IMR-90 (cell line): ENCODE results near the gene JMJD6. TPM values are rescaled to one million over a fixed set of nuclear protein-coding genes. Genes with fewer than 3 reads are reported as not detected.

Experiments used
- ATAC-seq: fragments of 200-7000 bp; cut with Tn5 transposase; 2 replicates; pipeline ENCODE4 v1.9.1; 2020; ENCODE audit warnings: low read depth, mild to moderate bottlenecking, moderate library complexity
- BruUV-seq: library from RNA; stranded (reverse); fragments of 400-500 nt; replicated peaks from 2 replicates; lab custom pipeline; 2021; lab: Mats Ljungman, UMichigan
- CTCF ChIA-PET: fragments of 300-600 bp; formaldehyde crosslinking; extraction: SDS; loops from one replicate; lab custom pipeline; 2021; ENCODE audit warnings: antibody characterized with exemption; lab: Yijun Ruan, JAX
- POLR2A ChIA-PET: fragments of 300-600 bp; sonication (Branson Sonifier 250); formaldehyde crosslinking; loops from one replicate; lab custom pipeline; 2022; ENCODE audit warnings: antibody characterized with exemption; ENCODE audit not compliant: unreplicated experiment; lab: Charles Lee
- DNase-seq: peaks from one replicate; pipeline ENCODE4 v3.0.0; 2013
- H2AFZ ChIP-seq: replicated peaks from 2 replicates; pipeline ENCODE3; 2013; ENCODE audit warnings: low read length, mild to moderate bottlenecking; ENCODE audit not compliant: poor library complexity
- H2AK5ac ChIP-seq: 2 replicates; pipeline ENCODE4 v1.6.1; 2013; ENCODE audit warnings: low read depth, low read length, inconsistent platforms
- H2AK9ac ChIP-seq: replicated peaks from 2 replicates; pipeline ENCODE3; 2013; ENCODE audit warnings: mild to moderate bottlenecking, low read depth, low read length, moderate library complexity; ENCODE audit not compliant: poor library complexity
- H2BK120ac ChIP-seq: 2 replicates; pipeline ENCODE4 v1.6.1; 2013; ENCODE audit warnings: low read depth, low read length, inconsistent platforms
- H2BK15ac ChIP-seq: 3 replicates; pipeline ENCODE4 v1.6.1; 2013; ENCODE audit warnings: low read depth, low read length, inconsistent platforms
- H2BK20ac ChIP-seq: 2 replicates; pipeline ENCODE4 v1.6.1; 2013; ENCODE audit warnings: low read depth, mild to moderate bottlenecking, inconsistent platforms, low read length, moderate library complexity
- H2BK5ac ChIP-seq: 2 replicates; pipeline ENCODE4 v1.6.1; 2013; ENCODE audit warnings: mild to moderate bottlenecking, low read depth, low read length, inconsistent platforms; ENCODE audit not compliant: poor library complexity, severe bottlenecking
- H3K14ac ChIP-seq: replicated peaks from 2 replicates; pipeline ENCODE4 v1.6.1; 2013; ENCODE audit warnings: low read depth, low read length, inconsistent platforms
- H3K18ac ChIP-seq: 2 replicates; pipeline ENCODE4 v1.6.1; 2013; ENCODE audit warnings: low read depth, low read length, control low read depth
- H3K23ac ChIP-seq: 2 replicates; pipeline ENCODE4 v1.6.1; 2013; ENCODE audit warnings: low read depth, low read length, inconsistent platforms
- H3K27ac ChIP-seq: 2 replicates; pipeline ENCODE4 v1.5.1; 2013; ENCODE audit warnings: mild to moderate bottlenecking, control low read depth, low read length; ENCODE audit not compliant: insufficient read depth
- H3K27me3 ChIP-seq: 2 replicates; pipeline ENCODE4 v1.6.1; 2013; ENCODE audit warnings: low read length; ENCODE audit not compliant: control insufficient read depth, insufficient read depth
- H3K36me3 ChIP-seq: 2 replicates; pipeline ENCODE4 v1.6.1; 2013; ENCODE audit warnings: low read length, mixed read lengths; ENCODE audit not compliant: control insufficient read depth, insufficient read depth
- H3K4ac ChIP-seq: 2 replicates; pipeline ENCODE4 v1.6.1; 2013; ENCODE audit warnings: low read depth, low read length, inconsistent platforms
- H3K4me1 ChIP-seq: 2 replicates; pipeline ENCODE4 v1.6.1; 2013; ENCODE audit warnings: low read length, mixed read lengths; ENCODE audit not compliant: control insufficient read depth, insufficient read depth
- H3K4me2 ChIP-seq: 2 replicates; pipeline ENCODE4 v1.6.1; 2013; ENCODE audit warnings: low read depth, mild to moderate bottlenecking, control low read depth, low read length, moderate library complexity
- H3K4me3 ChIP-seq: 2 replicates; pipeline ENCODE4 v1.5.1; 2013; ENCODE audit warnings: low read depth, mild to moderate bottlenecking, control low read depth, low read length, moderate library complexity; ENCODE audit not compliant: insufficient read depth
- H3K56ac ChIP-seq: 2 replicates; pipeline ENCODE4 v1.6.1; 2013; ENCODE audit warnings: low read length, inconsistent platforms; ENCODE audit not compliant: insufficient read depth; ENCODE audit errors: extremely low read depth
- H3K79me1 ChIP-seq, 2 experiments: 2 replicates each; pipeline ENCODE4 v1.6.1; 2013; ENCODE audit warnings: low read length in 2 of 2, inconsistent platforms in 1 of 2, low read depth in 1 of 2
- H3K9ac ChIP-seq: 2 replicates; pipeline ENCODE4 v1.6.1; 2013; ENCODE audit warnings: low read depth, low read length, control low read depth
- H3K9me1 ChIP-seq: 2 replicates; pipeline ENCODE4 v1.6.1; 2013; ENCODE audit warnings: low read length, inconsistent platforms; ENCODE audit not compliant: insufficient read depth
- H3K9me3 ChIP-seq: 2 replicates; pipeline ENCODE4 v1.6.1; 2013; ENCODE audit warnings: low read length; ENCODE audit not compliant: control insufficient read depth, insufficient read depth
- H4K20me1 ChIP-seq: 2 replicates; pipeline ENCODE4 v1.6.1; 2013; ENCODE audit warnings: low read length, inconsistent platforms; ENCODE audit not compliant: insufficient read depth
- H4K5ac ChIP-seq: 2 replicates; pipeline ENCODE4 v1.6.1; 2013; ENCODE audit warnings: mild to moderate bottlenecking, low read depth, low read length, control low read depth
- H4K8ac ChIP-seq, 2 experiments: 2 replicates each; pipeline ENCODE4 v1.6.1; 2013; ENCODE audit warnings: low read depth in 2 of 2, low read length in 2 of 2, control low read depth in 1 of 2, inconsistent platforms in 1 of 2
- H4K91ac ChIP-seq: 2 replicates; pipeline ENCODE4 v1.6.1; 2013; ENCODE audit warnings: low read depth, low read length, inconsistent platforms; ENCODE audit not compliant: insufficient read depth
- BHLHE40 ChIP-seq: fragments of 150-350 bp; IDR thresholded peaks from 2 replicates; pipeline ENCODE4 v1.6.1; 2016; ENCODE audit warnings: mild to moderate bottlenecking, low read depth, low read length
- CEBPB ChIP-seq: IDR thresholded peaks from 2 replicates; pipeline ENCODE4 v1.6.1; 2012; ENCODE audit warnings: low read depth, low read length, improper control_type of control experiment
- CTCF ChIP-seq: conservative IDR thresholded peaks from 2 replicates; pipeline ENCODE4 v1.5.1; 2012; ENCODE audit warnings: mild to moderate bottlenecking, low read depth, low read length, improper control_type of control experiment
- FOS ChIP-seq: fragments of 150-350 bp; IDR thresholded peaks from 2 replicates; pipeline ENCODE4 v1.6.1; 2016; ENCODE audit warnings: low read depth, low read length
- MAFK ChIP-seq: IDR thresholded peaks from 2 replicates; pipeline ENCODE4 v1.6.1; 2012; ENCODE audit warnings: low read depth, low read length, improper control_type of control experiment
- MAZ ChIP-seq: IDR thresholded peaks from 2 replicates; pipeline ENCODE4 v1.6.1; 2012; ENCODE audit warnings: low read depth, mild to moderate bottlenecking, low read length, improper control_type of control experiment, moderate library complexity, borderline replicate concordance
- MXI1 ChIP-seq: IDR thresholded peaks from 2 replicates; pipeline ENCODE4 v1.6.1; 2012; ENCODE audit warnings: low read depth, mild to moderate bottlenecking, low read length, moderate library complexity, borderline replicate concordance
- NFE2L2 ChIP-seq: fragments of 150-350 bp; IDR thresholded peaks from 2 replicates; pipeline ENCODE4 v1.6.1; 2016; ENCODE audit warnings: low read depth, mild to moderate bottlenecking, low read length
- POLR2A ChIP-seq: IDR thresholded peaks from 2 replicates; pipeline ENCODE4 v1.6.1; 2012; ENCODE audit warnings: mild to moderate bottlenecking, low read depth, low read length
- RCOR1 ChIP-seq: IDR thresholded peaks from 2 replicates; pipeline ENCODE4 v1.6.1; 2012; ENCODE audit warnings: mild to moderate bottlenecking, low read length, improper control_type of control experiment; ENCODE audit not compliant: insufficient replicate concordance
- RFX5 ChIP-seq: IDR thresholded peaks from 2 replicates; pipeline ENCODE4 v1.8.0; 2012; ENCODE audit warnings: low read depth, mild to moderate bottlenecking, low read length, moderate library complexity
- WGBS, 2 experiments: methylation state at CpG; one replicate each; pipeline versions ENCODE4 v1.1.5 to v1.1.7; 2013; ENCODE audit warnings: missing lambda C conversion rate in 2 of 2; ENCODE audit not compliant: insufficient read length in 1 of 2; ENCODE audit errors: extremely low coverage in 2 of 2; 5-methylcytosine and 5-hydroxymethylcytosine counted together
- dilution Hi-C: fragments of 300-500 bp; cut with HindIII; formaldehyde crosslinking; loops from one replicate; pipeline ENCODE4 v1.14.3; 2018; ENCODE audit warnings: low sequenced_read_pairs; ENCODE audit not compliant: unreplicated experiment
- in situ Hi-C: fragments of 300-500 bp; cut with MboI; formaldehyde crosslinking; loops from 3 replicates; pipeline ENCODE4 v1.14.3; 2019; ENCODE audit warnings: low sequenced_read_pairs, inconsistent platforms, mixed read lengths
- intact Hi-C: fragments of 100-400 bp; cut with micrococcal nuclease; formaldehyde crosslinking; loops from 2 replicates; pipeline ENCODE4 v1.10.0; 2022
- polyA plus RNA-seq, 3 experiments: library from polyadenylated mRNA; depleted of rRNA; stranded (reverse); fragments of >200 nt; gene quantifications; 2 replicates each; pipeline ENCODE4 v1.2.3, GENCODE V29; 2012; ENCODE audit warnings: low replicate concordance in 1 of 3
- total RNA-seq: library from RNA; depleted of rRNA; stranded (reverse); fragments of >200 nt; gene quantifications from 2 replicates; pipeline ENCODE4 v1.2.3, GENCODE V29; 2012
- TF ChIP-seq, protein P1 (sequence below): fragments of 150-350 bp; IDR thresholded peaks from 2 replicates; pipeline ENCODE4 v1.6.1; 2016; ENCODE audit warnings: low read depth, mild to moderate bottlenecking, low read length, moderate library complexity, borderline replicate concordance
- TF ChIP-seq, protein P2 (sequence below): fragments of 150-350 bp; IDR thresholded peaks from 2 replicates; pipeline ENCODE4 v1.6.1; 2017; ENCODE audit warnings: mild to moderate bottlenecking, antibody characterized with exemption, low read length, low read depth

Gene JMJD6
- total and polyA plus RNA-seq, 2 of the 4 experiments (the other 2 are of a cell fraction), result 24.4 to 33.7 TPM

- no peak overlapping the region for H3K18ac ChIP-seq
- H4K5ac ChIP-seq, result 0 out of 2 replicates have a peak overlapping the region, but pooled peaks have one; percentile 22
- intact Hi-C loops, result loop anchor here (10.0 kb wide), 1 partner anchor 1918 kb away; no protein-coding TSS in a partner anchor
- H3K36me3 ChIP-seq, result peaks cover 43% of the 10 kb centered on the region
- H2AK5ac ChIP-seq, result peak overlapping the region; percentile 51
- no peak for TF ChIP-seq MAZ
- no peak for TF ChIP-seq RCOR1
- no peak for TF ChIP-seq RFX5
- no peak for TF ChIP-seq CEBPB
- TF ChIP-seq MAFK, result no peak
- no peak for TF ChIP-seq CTCF
- TF ChIP-seq, protein P1, sequence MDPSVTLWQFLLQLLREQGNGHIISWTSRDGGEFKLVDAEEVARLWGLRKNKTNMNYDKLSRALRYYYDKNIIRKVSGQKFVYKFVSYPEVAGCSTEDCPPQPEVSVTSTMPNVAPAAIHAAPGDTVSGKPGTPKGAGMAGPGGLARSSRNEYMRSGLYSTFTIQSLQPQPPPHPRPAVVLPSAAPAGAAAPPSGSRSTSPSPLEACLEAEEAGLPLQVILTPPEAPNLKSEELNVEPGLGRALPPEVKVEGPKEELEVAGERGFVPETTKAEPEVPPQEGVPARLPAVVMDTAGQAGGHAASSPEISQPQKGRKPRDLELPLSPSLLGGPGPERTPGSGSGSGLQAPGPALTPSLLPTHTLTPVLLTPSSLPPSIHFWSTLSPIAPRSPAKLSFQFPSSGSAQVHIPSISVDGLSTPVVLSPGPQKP, result no peak
- TF ChIP-seq MXI1, result no peak
- TF ChIP-seq FOS, result no peak
- TF ChIP-seq, protein P2, sequence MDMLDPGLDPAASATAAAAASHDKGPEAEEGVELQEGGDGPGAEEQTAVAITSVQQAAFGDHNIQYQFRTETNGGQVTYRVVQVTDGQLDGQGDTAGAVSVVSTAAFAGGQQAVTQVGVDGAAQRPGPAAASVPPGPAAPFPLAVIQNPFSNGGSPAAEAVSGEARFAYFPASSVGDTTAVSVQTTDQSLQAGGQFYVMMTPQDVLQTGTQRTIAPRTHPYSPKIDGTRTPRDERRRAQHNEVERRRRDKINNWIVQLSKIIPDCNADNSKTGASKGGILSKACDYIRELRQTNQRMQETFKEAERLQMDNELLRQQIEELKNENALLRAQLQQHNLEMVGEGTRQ, result no peak
- TF ChIP-seq BHLHE40, result no peak
- no peak for TF ChIP-seq NFE2L2
- no peak for TF ChIP-seq POLR2A
- H3K23ac ChIP-seq, result no peak overlapping the region; the same call in 1 of the 2 replicates
- POLR2A ChIA-PET, result no interaction called here
- H2AFZ ChIP-seq, result no peak overlapping the region
- peak overlapping the region; percentile 12; the same call in 1 of the 2 replicates for H3K27ac ChIP-seq
- H2BK5ac ChIP-seq, result no peak overlapping the region
- 96% methylated on average over 5 of the region's 15 CpGs; no CpG with 5 or more reads in 1 of the 2 experiments for WGBS, 2 experiments
- no peak overlapping the region for H3K9ac ChIP-seq
- DNase-seq (no peak), ATAC-seq (no peak)
- no peak overlapping the region for H2BK20ac ChIP-seq
- H4K8ac ChIP-seq, result no peak overlapping the region; a peak in 1 of 4 replicates
- CTCF ChIA-PET, result interaction anchor here (0.8 kb wide), 1 partner anchor 27 kb away, joined by 3 read pairs; no protein-coding TSS in a partner anchor
- H3K79me1 ChIP-seq, result peaks cover 18 to 84% of the 10 kb centered on the region in 2 experiments; a peak in 3 of 4 replicates
- H3K56ac ChIP-seq, result no peak overlapping the region
- peak overlapping the region; percentile 89 for H3K4ac ChIP-seq
- peaks cover 27% of the 10 kb centered on the region for H3K4me1 ChIP-seq
- no peak overlapping the region for H2BK120ac ChIP-seq
- H2AK9ac ChIP-seq, result no peak overlapping the region
- H4K91ac ChIP-seq, result peak overlapping the region; percentile 87; the same call in 1 of the 2 replicates
- H2BK15ac ChIP-seq, result no peak overlapping the region
- no peaks in the 10 kb centered on the region for H3K9me3 ChIP-seq
- no peak overlapping the region for H3K4me2 ChIP-seq
- H3K14ac ChIP-seq, result no peak overlapping the region
- peaks cover 23% of the 10 kb centered on the region for H3K9me1 ChIP-seq
- H3K4me3 ChIP-seq, result no peak overlapping the region
- in situ Hi-C loops, result no loop called here
- BruUV-seq, result no TSS peak
- H3K27me3 ChIP-seq, result no peaks in the 10 kb centered on the region
- dilution Hi-C loops, result no loop called here
- H4K20me1 ChIP-seq, result peaks cover 40% of the 10 kb centered on the region
These were observed 39.7 kb downstream of the JMJD6 start for GRCh38 chr17:76686538-76687297.
